WTC11 (cell line): ENCODE data around the gene JAGN1.

ENCODE experiments used
- CTCF ChIP-seq: fragments of 200-600 bp; IDR thresholded peaks from 2 replicates; pipeline ENCODE4 v1.8.0; 2022; ENCODE audit warnings: antibody characterized with exemption
- GABPB1 ChIP-seq: sonication (generic); formaldehyde crosslinking; IDR thresholded peaks from 2 replicates; pipeline ENCODE4 v1.8.1; 2023; ENCODE audit warnings: mild to moderate bottlenecking, missing genetic modification reagents
- IRF1 ChIP-seq: sonication (generic); formaldehyde crosslinking; IDR thresholded peaks from 2 replicates; pipeline ENCODE4 v1.8.0; 2023; ENCODE audit warnings: missing genetic modification reagents

- peak; percentile 70 for TF ChIP-seq GABPB1 (CRISPR knock-in tag)
- TF ChIP-seq IRF1 (CRISPR knock-in tag) = peak; percentile 74; the same call in 1 of the 2 replicates
- TF ChIP-seq CTCF = no peak
Observed at GRCh38 chr3:9933561-9934234, 43.3 kb downstream of the JAGN1 start, which contains the start of gene CRELD1.
